Ishikawa (cell line): Measurements from ENCODE around the gene NOX4.

Experiments
- CEBPB ChIP-seq: IDR thresholded peaks from 2 replicates; pipeline ENCODE4 v1.6.1; 2012
- CREB1 ChIP-seq: IDR thresholded peaks from 2 replicates; pipeline ENCODE4 v1.6.1; 2012; ENCODE audit warnings: low read depth
- EGR1 ChIP-seq: IDR thresholded peaks from 2 replicates; pipeline ENCODE4 v1.6.1; 2012
- EP300 ChIP-seq: IDR thresholded peaks from 2 replicates; pipeline ENCODE4 v1.6.1; 2012; ENCODE audit warnings: borderline replicate concordance
- FOXM1 ChIP-seq: IDR thresholded peaks from 2 replicates; pipeline ENCODE4 v1.6.1; 2012; ENCODE audit warnings: low read depth, borderline replicate concordance
- MAX ChIP-seq: IDR thresholded peaks from 2 replicates; pipeline ENCODE4 v1.6.1; 2012
- NFIC ChIP-seq: IDR thresholded peaks from 2 replicates; pipeline ENCODE4 v1.6.1; 2012
- RAD21 ChIP-seq: IDR thresholded peaks from 2 replicates; pipeline ENCODE4 v1.6.1; 2012; ENCODE audit warnings: low read depth
- TAF1 ChIP-seq: IDR thresholded peaks from 2 replicates; pipeline ENCODE4 v1.6.1; 2012; ENCODE audit warnings: low read depth, mild to moderate bottlenecking
- TCF12 ChIP-seq: IDR thresholded peaks from 2 replicates; pipeline ENCODE4 v1.6.1; 2012; ENCODE audit warnings: low read depth
- TEAD4 ChIP-seq: IDR thresholded peaks from 2 replicates; pipeline ENCODE4 v1.6.1; 2012
- YY1 ChIP-seq: IDR thresholded peaks from 2 replicates; pipeline ENCODE4 v1.6.1; 2012; ENCODE audit warnings: low read depth
- ZBTB7A ChIP-seq: IDR thresholded peaks from 2 replicates; pipeline ENCODE4 v1.6.1; 2012; ENCODE audit warnings: low read depth
- TF ChIP-seq, protein P1 (sequence below): IDR thresholded peaks from 2 replicates; pipeline ENCODE4 v1.6.1; 2012; ENCODE audit warnings: low read depth, mild to moderate bottlenecking
- TF ChIP-seq, protein P2 (sequence below): IDR thresholded peaks from 2 replicates; pipeline ENCODE4 v1.6.1; 2012

NOX4 gene

DNA sequence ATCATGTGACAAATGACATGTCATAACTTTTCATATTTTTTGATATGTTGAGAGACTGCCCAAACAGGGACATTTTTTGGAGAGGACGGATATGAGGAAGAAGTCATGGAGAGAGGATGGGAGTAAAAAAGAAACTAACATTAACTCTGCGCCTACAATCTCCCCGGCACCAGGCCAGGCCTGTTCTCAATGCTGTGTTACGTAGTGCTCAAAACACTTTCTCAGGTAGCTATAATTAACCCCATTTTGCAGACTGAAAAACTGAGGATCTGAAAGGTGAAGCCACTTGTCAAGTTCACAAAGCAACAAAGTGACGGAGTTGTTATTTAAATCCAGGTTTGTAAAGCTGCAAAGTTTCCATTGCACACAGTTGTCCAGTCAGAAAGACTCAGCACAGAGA is 17.4 kb upstream of the NOX4 start:
- TF ChIP-seq RAD21 (no peak), ZBTB7A (no peak), CREB1 (no peak), MAX (no peak), TAF1 (no peak), YY1 (no peak), NFIC (no peak), FOXM1 (no peak), TCF12 (no peak), TEAD4 (no peak), CEBPB (no peak)
- TF ChIP-seq, protein P1, sequence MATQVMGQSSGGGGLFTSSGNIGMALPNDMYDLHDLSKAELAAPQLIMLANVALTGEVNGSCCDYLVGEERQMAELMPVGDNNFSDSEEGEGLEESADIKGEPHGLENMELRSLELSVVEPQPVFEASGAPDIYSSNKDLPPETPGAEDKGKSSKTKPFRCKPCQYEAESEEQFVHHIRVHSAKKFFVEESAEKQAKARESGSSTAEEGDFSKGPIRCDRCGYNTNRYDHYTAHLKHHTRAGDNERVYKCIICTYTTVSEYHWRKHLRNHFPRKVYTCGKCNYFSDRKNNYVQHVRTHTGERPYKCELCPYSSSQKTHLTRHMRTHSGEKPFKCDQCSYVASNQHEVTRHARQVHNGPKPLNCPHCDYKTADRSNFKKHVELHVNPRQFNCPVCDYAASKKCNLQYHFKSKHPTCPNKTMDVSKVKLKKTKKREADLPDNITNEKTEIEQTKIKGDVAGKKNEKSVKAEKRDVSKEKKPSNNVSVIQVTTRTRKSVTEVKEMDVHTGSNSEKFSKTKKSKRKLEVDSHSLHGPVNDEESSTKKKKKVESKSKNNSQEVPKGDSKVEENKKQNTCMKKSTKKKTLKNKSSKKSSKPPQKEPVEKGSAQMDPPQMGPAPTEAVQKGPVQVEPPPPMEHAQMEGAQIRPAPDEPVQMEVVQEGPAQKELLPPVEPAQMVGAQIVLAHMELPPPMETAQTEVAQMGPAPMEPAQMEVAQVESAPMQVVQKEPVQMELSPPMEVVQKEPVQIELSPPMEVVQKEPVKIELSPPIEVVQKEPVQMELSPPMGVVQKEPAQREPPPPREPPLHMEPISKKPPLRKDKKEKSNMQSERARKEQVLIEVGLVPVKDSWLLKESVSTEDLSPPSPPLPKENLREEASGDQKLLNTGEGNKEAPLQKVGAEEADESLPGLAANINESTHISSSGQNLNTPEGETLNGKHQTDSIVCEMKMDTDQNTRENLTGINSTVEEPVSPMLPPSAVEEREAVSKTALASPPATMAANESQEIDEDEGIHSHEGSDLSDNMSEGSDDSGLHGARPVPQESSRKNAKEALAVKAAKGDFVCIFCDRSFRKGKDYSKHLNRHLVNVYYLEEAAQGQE = no peak

DNA sequence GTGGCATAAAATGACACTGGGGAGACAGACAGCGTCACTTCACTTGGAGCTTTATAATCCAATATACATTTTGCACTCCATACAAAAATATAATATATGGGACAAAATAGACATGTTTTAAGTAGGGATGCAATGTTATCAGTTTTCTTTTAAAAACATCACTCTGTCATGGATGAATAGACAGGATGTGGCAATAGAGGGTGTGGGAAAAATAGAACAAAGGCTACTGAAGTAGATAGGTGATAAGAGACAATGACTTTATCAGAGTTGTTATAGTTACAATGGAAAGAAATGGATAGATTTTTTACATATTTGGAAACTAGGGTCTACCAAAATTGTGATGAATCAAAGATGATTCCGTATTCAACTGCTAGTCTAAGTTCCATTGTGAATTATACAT is 13.1 kb upstream of the NOX4 start:
- TF ChIP-seq CEBPB (peak; percentile 53; the same call in 1 of the 2 replicates), TCF12 (no peak)

DNA sequence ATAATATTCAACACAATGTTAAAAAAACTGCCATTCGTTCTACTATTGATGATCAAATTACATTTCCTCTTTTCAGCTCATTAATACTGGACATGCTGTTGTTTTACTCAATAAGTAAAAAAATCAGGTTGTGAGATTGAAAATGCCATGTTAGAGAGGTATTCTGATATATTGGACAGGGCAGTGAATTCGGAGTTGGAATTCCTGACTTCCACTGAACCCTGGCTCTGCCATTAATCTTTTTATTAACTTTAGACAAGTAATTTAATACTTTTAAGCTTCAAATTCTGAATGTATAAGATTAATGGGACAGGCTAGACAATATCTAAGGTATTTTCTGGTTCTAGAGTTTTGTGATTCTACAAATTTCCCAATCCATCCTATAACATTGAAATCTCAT is 12.2 kb upstream of the NOX4 start:
- no peak for TF ChIP-seq CREB1
- TF ChIP-seq, protein P2, sequence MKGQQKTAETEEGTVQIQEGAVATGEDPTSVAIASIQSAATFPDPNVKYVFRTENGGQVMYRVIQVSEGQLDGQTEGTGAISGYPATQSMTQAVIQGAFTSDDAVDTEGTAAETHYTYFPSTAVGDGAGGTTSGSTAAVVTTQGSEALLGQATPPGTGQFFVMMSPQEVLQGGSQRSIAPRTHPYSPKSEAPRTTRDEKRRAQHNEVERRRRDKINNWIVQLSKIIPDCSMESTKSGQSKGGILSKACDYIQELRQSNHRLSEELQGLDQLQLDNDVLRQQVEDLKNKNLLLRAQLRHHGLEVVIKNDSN = no peak
- peak; percentile 57; the same call in 1 of the 2 replicates for TF ChIP-seq FOXM1
- TF ChIP-seq TCF12 = peak; percentile 55; the same call in 1 of the 2 replicates
- TF ChIP-seq EP300 = peak; percentile 66; the same call in 1 of the 2 replicates
- TF ChIP-seq MAX = no peak
- TF ChIP-seq TEAD4 = peak; percentile 80
- peak; percentile 31; the same call in 1 of the 2 replicates for TF ChIP-seq NFIC
- peak; percentile 60 for TF ChIP-seq CEBPB
- TF ChIP-seq TAF1 = no peak

- TF ChIP-seq, protein P2 = no peak
- TF ChIP-seq TCF12 (no peak), MAX (no peak), EP300 (no peak), TEAD4 (no peak), CEBPB (no peak), YY1 (no peak), ZBTB7A (no peak), TAF1 (no peak), FOXM1 (no peak), CREB1 (no peak), RAD21 (no peak), NFIC (no peak), EGR1 (no peak)
- TF ChIP-seq, protein P1 = no peak
Observed at GRCh38 chr11:89502301-89502700, 11.1 kb upstream of the NOX4 start.

- TF ChIP-seq RAD21 (no peak), YY1 (no peak), EP300 (no peak), CREB1 (no peak), ZBTB7A (no peak), CEBPB (no peak)
- TF ChIP-seq, protein P2 = no peak
Observed at GRCh38 chr11:89500336-89500735, 9.2 kb upstream of the NOX4 start.

DNA sequence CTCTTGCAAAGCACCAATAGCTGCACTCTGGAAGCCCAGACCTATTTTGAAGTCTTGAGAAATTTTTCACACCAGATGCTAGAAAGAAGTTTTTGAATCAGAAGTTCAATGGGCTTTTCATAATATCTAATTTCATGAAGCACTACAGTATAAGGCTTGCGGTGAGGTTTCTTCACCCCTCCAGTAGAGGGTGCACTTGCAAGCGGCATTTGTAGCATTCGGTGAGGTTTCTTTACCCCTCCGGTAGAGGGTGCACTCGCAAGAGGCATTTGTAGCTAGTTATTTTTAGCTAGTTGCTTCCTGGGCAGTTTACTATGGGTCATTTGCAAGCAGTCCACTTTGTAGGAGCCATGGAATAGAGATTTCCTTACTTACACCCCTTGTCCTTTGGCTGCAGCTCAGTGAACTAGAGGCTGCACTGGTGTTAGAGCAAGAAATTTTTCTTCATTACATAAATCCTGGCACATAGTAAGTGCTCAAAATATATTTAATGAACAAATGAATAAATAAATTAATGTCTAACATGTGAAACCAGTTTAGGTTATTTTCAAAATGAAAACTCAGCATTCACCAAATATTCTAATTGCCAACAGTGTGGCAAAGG is 7.8 kb upstream of the NOX4 start:
- no peak for TF ChIP-seq MAX
- TF ChIP-seq TEAD4 = no peak
- TF ChIP-seq, protein P2 = no peak
- no peak for TF ChIP-seq TCF12
- TF ChIP-seq, protein P1 = no peak
- no peak for TF ChIP-seq NFIC
- no peak for TF ChIP-seq YY1
- TF ChIP-seq CEBPB = no peak
- no peak for TF ChIP-seq TAF1
- no peak for TF ChIP-seq EP300
- no peak for TF ChIP-seq CREB1
- TF ChIP-seq EGR1 = no peak
- no peak for TF ChIP-seq ZBTB7A
